C4-2B (cell line): ENCODE data around the gene CC2D2A.

ENCODE experiments used
- H3K27ac ChIP-seq: fragments of 450-650 bp; 2 replicates; pipeline ENCODE4 v1.5.1; 2017
- ZFX ChIP-seq: fragments of 450-650 bp; IDR thresholded peaks from 2 replicates; pipeline ENCODE4 v1.6.1; 2017
- TF ChIP-seq, protein P1 (sequence below): fragments of 450-650 bp; conservative IDR thresholded peaks from 2 replicates; pipeline ENCODE4 v1.5.1; 2017; ENCODE audit warnings: mild to moderate bottlenecking

Gene CC2D2A

DNA sequence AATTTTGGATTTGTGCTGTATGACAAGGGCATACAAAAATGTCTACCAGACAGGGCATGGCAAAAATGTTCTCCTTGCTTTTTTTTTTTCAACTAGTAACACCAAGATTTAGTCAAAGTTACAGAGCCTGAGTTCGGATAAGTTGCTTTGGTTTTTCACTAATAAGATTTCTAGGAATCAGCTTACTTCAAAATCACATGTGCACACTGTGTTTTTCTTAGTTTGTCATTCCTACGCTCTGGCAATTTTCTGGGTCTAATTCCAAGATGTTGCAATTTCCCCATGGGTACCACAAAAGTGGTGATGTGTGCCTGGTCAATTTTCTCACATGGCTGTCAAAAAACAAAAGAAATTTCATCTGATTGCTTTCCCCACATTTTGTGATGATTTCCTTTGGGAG, 35.6 kb upstream of the CC2D2A start:
- TF ChIP-seq, protein P1, sequence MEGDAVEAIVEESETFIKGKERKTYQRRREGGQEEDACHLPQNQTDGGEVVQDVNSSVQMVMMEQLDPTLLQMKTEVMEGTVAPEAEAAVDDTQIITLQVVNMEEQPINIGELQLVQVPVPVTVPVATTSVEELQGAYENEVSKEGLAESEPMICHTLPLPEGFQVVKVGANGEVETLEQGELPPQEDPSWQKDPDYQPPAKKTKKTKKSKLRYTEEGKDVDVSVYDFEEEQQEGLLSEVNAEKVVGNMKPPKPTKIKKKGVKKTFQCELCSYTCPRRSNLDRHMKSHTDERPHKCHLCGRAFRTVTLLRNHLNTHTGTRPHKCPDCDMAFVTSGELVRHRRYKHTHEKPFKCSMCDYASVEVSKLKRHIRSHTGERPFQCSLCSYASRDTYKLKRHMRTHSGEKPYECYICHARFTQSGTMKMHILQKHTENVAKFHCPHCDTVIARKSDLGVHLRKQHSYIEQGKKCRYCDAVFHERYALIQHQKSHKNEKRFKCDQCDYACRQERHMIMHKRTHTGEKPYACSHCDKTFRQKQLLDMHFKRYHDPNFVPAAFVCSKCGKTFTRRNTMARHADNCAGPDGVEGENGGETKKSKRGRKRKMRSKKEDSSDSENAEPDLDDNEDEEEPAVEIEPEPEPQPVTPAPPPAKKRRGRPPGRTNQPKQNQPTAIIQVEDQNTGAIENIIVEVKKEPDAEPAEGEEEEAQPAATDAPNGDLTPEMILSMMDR: no peak
- no peak for TF ChIP-seq ZFX
- no peak overlapping the region for H3K27ac ChIP-seq

DNA sequence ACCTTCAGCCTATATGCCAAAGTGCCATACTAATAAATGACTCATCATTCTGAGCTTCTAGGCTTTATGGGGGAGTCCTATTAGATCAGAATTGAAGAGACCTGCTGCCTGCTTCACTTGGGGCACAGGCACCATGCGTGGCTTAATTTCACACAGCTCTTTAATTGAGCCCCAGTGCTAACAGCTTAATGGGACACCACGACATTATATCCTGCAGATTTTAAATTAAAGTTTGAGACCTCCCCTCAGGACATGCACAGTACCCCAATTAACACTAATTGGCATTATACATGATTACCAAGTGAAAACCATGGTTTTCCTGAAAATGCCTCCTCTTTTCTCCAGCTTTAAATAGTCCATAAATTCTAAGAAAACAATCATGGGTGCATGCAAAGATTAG, 35.0 kb upstream of the CC2D2A start:
- no peak overlapping the region for H3K27ac ChIP-seq
- TF ChIP-seq, protein P1: no peak
- no peak for TF ChIP-seq ZFX

DNA sequence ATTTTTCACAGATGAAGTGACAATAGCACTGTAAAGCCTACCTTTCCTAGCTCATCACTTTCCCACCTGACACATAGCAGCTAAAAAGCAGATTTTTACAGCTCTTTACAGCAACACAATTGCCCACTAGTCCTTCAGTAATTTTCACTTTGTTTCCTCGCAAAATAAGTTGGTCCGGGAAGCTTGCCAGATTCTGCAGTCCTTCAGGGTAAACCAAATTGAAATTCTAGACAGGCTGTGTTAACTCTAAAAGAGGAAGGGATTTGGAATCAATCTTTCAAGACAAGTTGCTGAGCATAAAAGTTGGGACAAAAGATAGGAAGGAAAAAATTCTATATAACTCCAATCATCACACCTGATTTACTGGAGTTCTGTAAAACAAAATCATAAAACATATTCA, 33.2 kb upstream of the CC2D2A start:
- TF ChIP-seq, protein P1: no peak
- TF ChIP-seq ZFX: no peak
- H3K27ac ChIP-seq: no peak overlapping the region

DNA sequence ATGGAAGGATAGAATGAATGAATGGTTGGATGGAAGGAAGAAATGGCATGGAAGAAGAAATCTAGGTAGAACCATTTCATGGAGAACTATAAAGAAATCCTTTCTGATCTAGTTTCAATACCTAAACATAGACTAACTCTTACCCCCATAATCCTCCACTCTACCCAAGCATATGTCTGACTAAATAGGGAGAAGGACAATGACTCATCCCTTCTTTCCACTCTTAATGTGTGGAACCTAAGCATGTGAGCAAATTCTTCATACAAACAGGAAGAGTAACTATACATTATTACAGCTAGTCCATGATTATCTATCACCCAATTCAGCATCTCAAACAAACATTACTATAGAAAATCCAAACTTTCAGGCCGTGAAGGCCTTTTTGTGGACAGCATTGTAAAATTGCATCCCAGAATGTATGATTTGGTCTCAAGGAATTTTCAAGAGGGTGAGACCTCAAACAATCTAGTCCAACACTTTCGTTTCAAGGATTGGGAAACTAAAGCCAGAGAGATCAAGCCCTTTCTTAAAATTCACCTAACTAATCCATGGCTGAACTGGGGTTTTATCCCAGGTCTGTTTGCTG, 30.6 kb upstream of the CC2D2A start:
- TF ChIP-seq, protein P1: no peak
- TF ChIP-seq ZFX: no peak
- H3K27ac ChIP-seq: no peak overlapping the region

DNA sequence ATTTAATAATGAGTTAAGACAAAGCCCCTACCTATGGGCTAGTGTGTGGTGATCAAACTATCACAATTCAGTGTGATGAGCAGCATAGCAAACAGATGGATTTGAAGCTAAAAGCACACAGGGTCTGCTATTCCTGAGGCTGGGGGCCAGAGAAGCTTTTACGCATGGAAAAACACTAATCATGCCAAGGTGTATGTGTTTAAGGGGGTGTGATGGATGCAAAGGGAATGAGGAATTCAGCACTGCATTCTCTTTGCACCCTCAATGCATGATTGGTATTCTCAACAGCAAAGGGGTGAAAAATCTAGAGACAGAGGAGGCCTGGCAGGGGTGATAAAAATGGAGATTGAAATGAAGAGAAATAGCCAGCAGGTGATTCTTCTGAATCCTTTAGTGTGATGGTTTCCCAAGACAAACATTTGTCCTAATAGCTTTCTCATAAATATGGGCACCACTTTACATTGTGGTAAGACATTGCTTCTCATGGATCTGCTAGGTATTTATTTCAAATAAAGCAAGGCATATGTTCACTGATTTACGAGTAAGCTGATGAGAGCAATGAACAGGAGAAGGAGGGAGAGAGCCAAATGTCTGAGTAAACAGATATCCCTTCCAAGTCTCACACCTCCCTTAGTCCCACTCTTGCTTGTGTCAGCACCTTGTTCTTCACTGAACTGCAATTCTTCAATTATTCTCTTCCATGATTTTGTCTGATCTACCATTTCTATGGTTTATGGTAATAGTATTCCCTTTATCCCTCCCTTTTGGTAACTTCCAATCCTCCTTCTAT, 26.1 kb upstream of the CC2D2A start:
- no peak overlapping the region for H3K27ac ChIP-seq
- no peak for TF ChIP-seq ZFX
- TF ChIP-seq, protein P1: no peak

DNA sequence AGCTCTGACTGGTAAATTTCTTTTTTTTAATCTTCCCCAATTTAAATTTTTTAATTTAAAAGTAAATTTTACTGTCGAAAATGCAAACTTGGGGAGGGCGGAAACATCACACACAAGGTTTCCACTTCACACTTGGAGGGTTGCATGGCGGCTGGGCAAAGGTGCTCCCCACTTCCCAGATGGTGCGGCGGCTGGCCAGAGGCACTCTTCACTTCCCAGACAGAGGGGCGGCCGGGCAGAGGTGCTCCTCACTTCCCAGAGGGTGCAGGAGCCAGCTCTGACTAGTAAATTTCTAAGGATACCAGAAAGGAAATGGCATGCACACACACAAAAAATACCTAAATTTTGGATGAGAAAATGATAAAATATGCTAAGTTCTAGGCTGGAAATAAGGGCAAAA, 25.4 kb upstream of the CC2D2A start:
- no peak overlapping the region for H3K27ac ChIP-seq
- TF ChIP-seq ZFX: no peak
- TF ChIP-seq, protein P1: no peak

DNA sequence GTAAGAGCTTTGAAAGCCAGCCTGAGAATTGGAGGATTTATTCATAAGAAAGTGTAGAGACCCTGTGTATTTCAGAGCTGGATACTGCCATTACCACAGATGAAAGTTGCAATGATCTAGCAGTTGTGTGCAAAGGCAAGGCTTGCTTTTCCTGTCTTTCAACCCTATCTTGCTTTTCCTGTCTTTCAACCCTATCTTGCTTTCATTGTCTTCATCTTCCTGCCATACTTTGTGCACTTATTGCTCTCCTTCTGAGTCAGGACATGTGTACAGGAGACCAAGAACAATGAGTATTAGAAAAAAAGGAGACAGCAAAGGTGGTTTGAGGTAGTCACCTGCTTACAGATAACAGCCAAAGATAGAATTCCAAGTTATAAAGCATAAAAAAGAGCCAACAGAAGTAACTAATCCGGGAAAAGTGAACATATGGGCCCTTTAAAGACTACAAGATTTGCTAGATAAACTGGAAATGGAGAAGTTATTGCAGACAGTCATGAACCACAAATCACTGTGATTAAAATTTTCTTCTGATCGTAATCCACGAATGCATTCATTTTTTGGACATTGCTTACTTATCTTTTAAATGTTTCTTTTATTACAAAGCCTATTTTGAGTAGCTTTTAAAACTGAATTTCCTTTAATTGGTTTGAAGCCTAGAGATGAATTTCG, 24.7 kb upstream of the CC2D2A start:
- TF ChIP-seq, protein P1: no peak
- TF ChIP-seq ZFX: no peak
- H3K27ac ChIP-seq: no peak overlapping the region
